AG10803 (cell line): Measurements from ENCODE around the gene RBM23.

Experiments
- DNase-seq: peaks from one replicate; pipeline ENCODE4 v3.0.0; 2010; ENCODE audit warnings: low read depth
- H3K4me3 ChIP-seq: 2 replicates; pipeline ENCODE4 v1.5.1; 2011; ENCODE audit warnings: mild to moderate bottlenecking, low read length, control low read depth
- CTCF ChIP-seq: conservative IDR thresholded peaks from 2 replicates; pipeline ENCODE4 v1.5.1; 2011; ENCODE audit warnings: mild to moderate bottlenecking, low read length, control low read depth, inconsistent platforms

Gene RBM23

GRCh38 chr14:22844221-22845102 lies 74.5 kb downstream of the RBM23 start:
- no peak overlapping the region for H3K4me3 ChIP-seq
- no peak for TF ChIP-seq CTCF
- no peak for DNase-seq
